OCI-LY7 (cell line): ENCODE results near the gene SIK3.

Source experiments
- CTCF ChIP-seq: fragments of 200-600 bp; sonication (generic); conservative IDR thresholded peaks from 2 replicates; pipeline ENCODE4 v1.5.1; 2014; ENCODE audit warnings: mild to moderate bottlenecking, antibody characterized with exemption, low read length, moderate library complexity, mixed read lengths
- EZH2phosphoT487 ChIP-seq: fragments of 200-600 bp; sonication (generic); IDR thresholded peaks from 2 replicates; pipeline ENCODE4 v1.6.1; 2018; ENCODE audit warnings: low read depth, borderline replicate concordance, mild to moderate bottlenecking, mixed run types, antibody characterized with exemption, low read length, moderate library complexity, mixed read lengths

GRCh38 chr11:117091753-117092477 lies 6.3 kb downstream of the SIK3 start:
- TF ChIP-seq EZH2phosphoT487 (no peak), CTCF (no peak)
